GM21528 (cell line): Measurements from ENCODE around the gene BCAS3.

Experiments
- ATAC-seq: cut with Tn5 transposase; IDR thresholded peaks from one replicate; pipeline ENCODE4 v1.9.1; 2021; ENCODE audit warnings: mild to moderate bottlenecking, moderate library complexity; ENCODE audit not compliant: unreplicated experiment, low FRiP score

The BCAS3 gene

GRCh38 chr17:61175298-61176142 lies 497.9 kb downstream of the BCAS3 start:
- ATAC-seq: no peak

- no peak for ATAC-seq
These were observed 499.7 kb downstream of the BCAS3 start for GRCh38 chr17:61177351-61177750.

- ATAC-seq: no peak
These were observed 500.6 kb downstream of the BCAS3 start for GRCh38 chr17:61178284-61178683.

GRCh38 chr17:61179380-61179806 lies 501.7 kb downstream of the BCAS3 start:
- ATAC-seq: no peak

- ATAC-seq: no peak
These were observed 506.1 kb downstream of the BCAS3 start for GRCh38 chr17:61183793-61184192.

GRCh38 chr17:61185385-61185784 lies 507.7 kb downstream of the BCAS3 start:
- no peak for ATAC-seq

- ATAC-seq: no peak
These were observed 509.4 kb downstream of the BCAS3 start for GRCh38 chr17:61187038-61187437.

- ATAC-seq: no peak
These were observed 510.4 kb downstream of the BCAS3 start for GRCh38 chr17:61188081-61188480.

GRCh38 chr17:61189968-61190367 lies 512.3 kb downstream of the BCAS3 start:
- ATAC-seq: no peak

- ATAC-seq: no peak
These were observed 518.7 kb downstream of the BCAS3 start for GRCh38 chr17:61196302-61196704.

- ATAC-seq: no peak
These were observed 519.1 kb downstream of the BCAS3 start for GRCh38 chr17:61196799-61197198.

GRCh38 chr17:61199431-61200338 lies 522.0 kb downstream of the BCAS3 start:
- no peak for ATAC-seq

GRCh38 chr17:61200339-61200715 lies 522.7 kb downstream of the BCAS3 start:
- no peak for ATAC-seq

- ATAC-seq: no peak
These were observed 523.6 kb downstream of the BCAS3 start for GRCh38 chr17:61201211-61201610.

- no peak for ATAC-seq
These were observed 524.9 kb downstream of the BCAS3 start for GRCh38 chr17:61202564-61202963.

- ATAC-seq: no peak
These were observed 526.0 kb downstream of the BCAS3 start for GRCh38 chr17:61203671-61204131.

- ATAC-seq: no peak
These were observed 526.8 kb downstream of the BCAS3 start for GRCh38 chr17:61204456-61204855.

- ATAC-seq: no peak
These were observed 527.8 kb downstream of the BCAS3 start for GRCh38 chr17:61205401-61205800.

GRCh38 chr17:61205931-61206330 lies 528.3 kb downstream of the BCAS3 start:
- no peak for ATAC-seq

GRCh38 chr17:61206922-61207321 lies 529.3 kb downstream of the BCAS3 start:
- ATAC-seq: no peak
